Body of pancreas (tissue), 4 donors: ENCODE measurements around the gene FUNDC1.

ENCODE experiments used
- CTCF ChIP-seq, 7 experiments: fragments of 450-650 bp in 4 of 7; fragments of 200-600 bp in 3 of 7; sonication (generic) in 3 of 7; IDR thresholded peaks; one replicate each; pipeline ENCODE4 v1.5.1; 2016 to 2019; ENCODE audit warnings: antibody characterized with exemption in 7 of 7
- POLR2A ChIP-seq, 3 donors: fragments of 450-650 bp; IDR thresholded peaks; one replicate each; pipeline ENCODE4 v1.6.1; 2016; ENCODE audit warnings: antibody characterized with exemption in 3 of 3, mild to moderate bottlenecking in 2 of 3

DNA sequence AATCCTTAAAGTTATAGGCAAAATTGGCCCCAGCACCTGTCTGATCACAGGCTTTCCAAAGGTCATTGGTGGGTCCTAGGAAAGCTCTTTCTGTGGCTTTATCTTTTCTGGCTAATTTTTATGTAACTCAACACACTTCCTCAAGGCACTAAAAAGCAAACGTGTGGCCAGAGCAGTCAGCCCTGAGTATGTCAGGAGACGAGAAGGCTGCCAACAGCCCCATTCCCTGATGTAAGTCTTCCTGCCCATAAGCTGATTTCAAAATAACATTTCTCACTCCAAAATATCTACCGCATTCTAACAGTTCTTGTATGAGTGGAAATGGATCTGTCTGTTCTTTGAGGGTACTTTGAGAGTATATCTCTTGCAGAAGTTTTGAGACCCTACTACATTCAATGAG, 25.5 kb upstream of the FUNDC1 start:
- TF ChIP-seq CTCF (IDR thresholded peaks at IDR 0.05), result no peak
- TF ChIP-seq POLR2A (IDR thresholded peaks at IDR 0.05), result no peak
